WTC11 (cell line): ENCODE measurements around the gene NLRP6.

Source experiments
- ATF3 ChIP-seq: sonication (generic); formaldehyde crosslinking; conservative IDR thresholded peaks from 2 replicates; pipeline ENCODE4 v1.8.1; 2022; ENCODE audit warnings: mild to moderate bottlenecking, missing genetic modification reagents
- CREB1 ChIP-seq: sonication (generic); formaldehyde crosslinking; IDR thresholded peaks from 2 replicates; pipeline ENCODE4 v1.8.0; 2023; ENCODE audit warnings: mild to moderate bottlenecking, missing genetic modification reagents
- CTCF ChIP-seq: fragments of 200-600 bp; IDR thresholded peaks from 2 replicates; pipeline ENCODE4 v1.8.0; 2022; ENCODE audit warnings: antibody characterized with exemption
- E2F4 ChIP-seq: sonication (generic); formaldehyde crosslinking; IDR thresholded peaks from 2 replicates; pipeline ENCODE4 v1.8.1; 2022; ENCODE audit warnings: low read depth, mild to moderate bottlenecking, moderate library complexity, missing genetic modification reagents, borderline replicate concordance
- ELF4 ChIP-seq: sonication (generic); formaldehyde crosslinking; IDR thresholded peaks from 2 replicates; pipeline ENCODE4 v1.8.1; 2022; ENCODE audit warnings: low read depth, mild to moderate bottlenecking, moderate library complexity, missing genetic modification reagents
- MAX ChIP-seq: sonication (generic); formaldehyde crosslinking; IDR thresholded peaks from 2 replicates; pipeline ENCODE4 v1.8.0; 2022; ENCODE audit warnings: mild to moderate bottlenecking, missing genetic modification reagents
- MXD4 ChIP-seq: fragments of 250-450 bp; sonication (Bioruptor Pico); IDR thresholded peaks from 2 replicates; pipeline ENCODE4 v1.8.0; 2021; ENCODE audit warnings: mild to moderate bottlenecking, moderate library complexity, borderline replicate concordance
- NFYB ChIP-seq: sonication (generic); formaldehyde crosslinking; conservative IDR thresholded peaks from 2 replicates; pipeline ENCODE4 v1.8.0; 2022; ENCODE audit warnings: low read depth, missing genetic modification reagents
- NR2C2 ChIP-seq: sonication (generic); formaldehyde crosslinking; IDR thresholded peaks from 2 replicates; pipeline ENCODE4 v1.8.0; 2022; ENCODE audit warnings: mild to moderate bottlenecking, missing genetic modification reagents
- USF1 ChIP-seq: sonication (generic); formaldehyde crosslinking; IDR thresholded peaks from 2 replicates; pipeline ENCODE4 v1.8.0; 2022; ENCODE audit warnings: mild to moderate bottlenecking, missing genetic modification reagents
- ZNF232 ChIP-seq: sonication (generic); formaldehyde crosslinking; IDR thresholded peaks from 2 replicates; pipeline ENCODE4 v1.8.0; 2022; ENCODE audit warnings: mild to moderate bottlenecking, missing genetic modification reagents

GRCh38 chr11:272931-273198 is 5.3 kb upstream of the NLRP6 start:
- TF ChIP-seq CTCF (no peak), MAX (no peak), ELF4 (CRISPR knock-in tag) (no peak), CREB1 (CRISPR knock-in tag) (no peak), E2F4 (no peak), ATF3 (CRISPR knock-in tag) (no peak), NFYB (CRISPR knock-in tag) (no peak), NR2C2 (CRISPR knock-in tag) (no peak), USF1 (no peak), MXD4 (no peak), ZNF232 (no peak)
